NB4 (cell line): ENCODE results near the gene GDPD1.
A peak's percentile ranks its signal among the peaks of the same experiment; 100 is the strongest.
"Not testable (repeated sequence)": the region's sequence is repeated elsewhere in the genome, so short reads cannot be mapped to it uniquely, and the experiment has no call there.

Experiments used
- DNase-seq: peaks from one replicate; pipeline ENCODE4 v3.0.0; 2010; ENCODE audit warnings: low read depth
- H3K4me3 ChIP-seq: one replicate; pipeline ENCODE4 v1.5.1; 2011; ENCODE audit warnings: mild to moderate bottlenecking, low read depth, low read length, moderate library complexity
- CTCF ChIP-seq: IDR thresholded peaks from one replicate; pipeline ENCODE4 v1.5.1; 2012; ENCODE audit warnings: low read depth, low read length
- MAX ChIP-seq: IDR thresholded peaks from 2 replicates; pipeline ENCODE4 v1.6.1; 2011; ENCODE audit warnings: low read depth, low read length
- MYC ChIP-seq: IDR thresholded peaks from 2 replicates; pipeline ENCODE4 v1.6.1; 2011; ENCODE audit warnings: low read depth, low read length
- POLR2A ChIP-seq: IDR thresholded peaks from 2 replicates; pipeline ENCODE4 v1.6.1; 2011; ENCODE audit warnings: mild to moderate bottlenecking; ENCODE audit not compliant: insufficient read length; ENCODE audit errors: extremely low read depth

The GDPD1 gene

GRCh38 chr17:59310263-59310920 is 90.1 kb downstream of the GDPD1 start:
- H3K4me3 ChIP-seq = no peak overlapping the region
- DNase-seq = no peak
- TF ChIP-seq MYC (no peak), POLR2A (no peak), MAX (no peak), CTCF (no peak)

- no peak overlapping the region for H3K4me3 ChIP-seq
- TF ChIP-seq CTCF (peak; percentile 59), MAX (no peak), POLR2A (no peak), MYC (peak; percentile 20; the same call in 1 of the 2 replicates)
- peak; percentile 71 for DNase-seq
Measured at GRCh38 chr17:59311051-59311468, 90.7 kb downstream of the GDPD1 start.

GRCh38 chr17:59311521-59311920 is 91.2 kb downstream of the GDPD1 start:
- DNase-seq, H3K4me3 ChIP-seq: not testable (repeated sequence)

GRCh38 chr17:59315866-59316265 is 95.6 kb downstream of the GDPD1 start:
- DNase-seq = peak; percentile 22
- TF ChIP-seq POLR2A (no peak), MYC (no peak), MAX (no peak), CTCF (no peak)
- no peak overlapping the region for H3K4me3 ChIP-seq
